Mucosa of stomach (tissue), 1 donor: ENCODE data around the gene LTBP3.

Experiments
- H3K27me3 ChIP-seq: one replicate; pipeline ENCODE4 v1.7.0; 2013; ENCODE audit warnings: mild to moderate bottlenecking, low read length; ENCODE audit not compliant: control insufficient read depth, insufficient read depth
- H3K36me3 ChIP-seq: one replicate; pipeline ENCODE4 v1.7.0; 2013; ENCODE audit warnings: low read length; ENCODE audit not compliant: control insufficient read depth, insufficient read depth
- H3K4me1 ChIP-seq: one replicate; pipeline ENCODE4 v1.7.0; 2013; ENCODE audit warnings: mild to moderate bottlenecking, low read length; ENCODE audit not compliant: control insufficient read depth, insufficient read depth
- H3K4me3 ChIP-seq: one replicate; pipeline ENCODE4 v1.7.0; 2013; ENCODE audit warnings: low read length
- H3K9ac ChIP-seq: one replicate; pipeline ENCODE4 v1.7.0; 2013; ENCODE audit warnings: mild to moderate bottlenecking, low read length, moderate library complexity
- H3K9me3 ChIP-seq: one replicate; pipeline ENCODE4 v1.7.0; 2013; ENCODE audit warnings: mild to moderate bottlenecking, low read length, moderate library complexity; ENCODE audit not compliant: control insufficient read depth
- donor health status: Pancreatic carcinoma.

The LTBP3 gene

GRCh38 chr11:65583589-65583988, 25.4 kb upstream of the LTBP3 start:
- H3K9me3 ChIP-seq = no peaks in the 10 kb centered on the region
- no peak overlapping the region for H3K9ac ChIP-seq
- no peaks in the 10 kb centered on the region for H3K27me3 ChIP-seq
- H3K4me1 ChIP-seq = peaks cover 30% of the 10 kb centered on the region
- no peak overlapping the region for H3K4me3 ChIP-seq
- peaks cover 18% of the 10 kb centered on the region for H3K36me3 ChIP-seq

GRCh38 chr11:65581928-65582327, 23.8 kb upstream of the LTBP3 start:
- no peaks in the 10 kb centered on the region for H3K27me3 ChIP-seq
- H3K36me3 ChIP-seq = peaks cover 18% of the 10 kb centered on the region
- H3K9me3 ChIP-seq = no peaks in the 10 kb centered on the region
- H3K9ac ChIP-seq = no peak overlapping the region
- H3K4me1 ChIP-seq = peaks cover 33% of the 10 kb centered on the region
- H3K4me3 ChIP-seq = no peak overlapping the region

GRCh38 chr11:65580756-65581155, 22.6 kb upstream of the LTBP3 start:
- no peaks in the 10 kb centered on the region for H3K27me3 ChIP-seq
- no peaks in the 10 kb centered on the region for H3K9me3 ChIP-seq
- no peak overlapping the region for H3K9ac ChIP-seq
- H3K4me3 ChIP-seq = no peak overlapping the region
- H3K4me1 ChIP-seq = peaks cover 40% of the 10 kb centered on the region
- peaks cover 18% of the 10 kb centered on the region for H3K36me3 ChIP-seq

GRCh38 chr11:65580031-65580692, 22.0 kb upstream of the LTBP3 start:
- H3K9me3 ChIP-seq = no peaks in the 10 kb centered on the region
- no peaks in the 10 kb centered on the region for H3K27me3 ChIP-seq
- H3K4me1 ChIP-seq = peaks cover 45% of the 10 kb centered on the region
- peaks cover 18% of the 10 kb centered on the region for H3K36me3 ChIP-seq
- H3K9ac ChIP-seq = no peak overlapping the region
- H3K4me3 ChIP-seq = no peak overlapping the region

GRCh38 chr11:65579291-65579690, 21.1 kb upstream of the LTBP3 start:
- Histone ChIP-seq H3K4me3 (no peak overlapping the region), H3K9me3 (no peaks in the 10 kb centered on the region), H3K27me3 (no peaks in the 10 kb centered on the region), H3K9ac (no peak overlapping the region), H3K36me3 (peaks cover 18% of the 10 kb centered on the region), H3K4me1 (peaks cover 51% of the 10 kb centered on the region)

- peaks cover 50% of the 10 kb centered on the region for H3K4me1 ChIP-seq
These were observed 20.5 kb upstream of the LTBP3 start for GRCh38 chr11:65578667-65579066.

GRCh38 chr11:65578134-65578533, 20.0 kb upstream of the LTBP3 start:
- Histone ChIP-seq H3K36me3 (peaks cover 13% of the 10 kb centered on the region), H3K4me1 (peaks cover 55% of the 10 kb centered on the region), H3K4me3 (peak overlapping the region; percentile 41), H3K27me3 (no peaks in the 10 kb centered on the region), H3K9ac (peak overlapping the region; percentile 79), H3K9me3 (no peaks in the 10 kb centered on the region)

More at GRCh38 chr11:65578667-65579066, 20.5 kb upstream of the LTBP3 start:
- Histone ChIP-seq H3K36me3 (peaks cover 16% of the 10 kb centered on the region), H3K4me3 (no peak overlapping the region), H3K9ac (peak overlapping the region; percentile 18), H3K27me3 (no peaks in the 10 kb centered on the region), H3K9me3 (no peaks in the 10 kb centered on the region)

- H3K9me3 ChIP-seq = no peaks in the 10 kb centered on the region
- H3K4me3 ChIP-seq = peak overlapping the region; percentile 41
- peaks cover 13% of the 10 kb centered on the region for H3K36me3 ChIP-seq
- peak overlapping the region; percentile 79 for H3K9ac ChIP-seq
- no peaks in the 10 kb centered on the region for H3K27me3 ChIP-seq
- H3K4me1 ChIP-seq = peaks cover 58% of the 10 kb centered on the region
These were observed 19.6 kb upstream of the LTBP3 start for GRCh38 chr11:65577756-65578109.

- no peaks in the 10 kb centered on the region for H3K27me3 ChIP-seq
- H3K36me3 ChIP-seq = peaks cover 13% of the 10 kb centered on the region
- no peaks in the 10 kb centered on the region for H3K9me3 ChIP-seq
- peak overlapping the region; percentile 79 for H3K9ac ChIP-seq
- H3K4me3 ChIP-seq = peak overlapping the region; percentile 89
- peaks cover 59% of the 10 kb centered on the region for H3K4me1 ChIP-seq
These were observed 19.0 kb upstream of the LTBP3 start for GRCh38 chr11:65576867-65577755.

GRCh38 chr11:65576232-65576866, 18.2 kb upstream of the LTBP3 start:
- Histone ChIP-seq H3K4me3 (peak overlapping the region; percentile 89), H3K4me1 (peaks cover 67% of the 10 kb centered on the region), H3K27me3 (no peaks in the 10 kb centered on the region), H3K36me3 (peaks cover 12% of the 10 kb centered on the region), H3K9me3 (no peaks in the 10 kb centered on the region), H3K9ac (peak overlapping the region; percentile 79)

GRCh38 chr11:65575568-65576231, 17.5 kb upstream of the LTBP3 start, which contains the start of gene EHBP1L1:
Gene EHBP1L1 (plus strand): TSS chr11:65576053. CDS start chr11:65576303, 250 bp downstream.
- Histone ChIP-seq H3K9me3 (no peaks in the 10 kb centered on the region), H3K9ac (peak within 1 kb of the TSS; percentile 79), H3K27me3 (no peaks in the 10 kb centered on the region), H3K4me1 (peaks cover 72% of the 10 kb centered on the region), H3K4me3 (peak within 1 kb of the TSS; percentile 89), H3K36me3 (peaks cover 6% of the 10 kb centered on the region)
